Uterus (tissue), 2 donors: ENCODE data around the gene PLCL2.

Experiments
- POLR2A ChIP-seq, 2 donors: fragments of 450-650 bp; IDR thresholded peaks; one replicate each; pipeline ENCODE4 v1.6.1; 2016; ENCODE audit warnings: antibody characterized with exemption in 2 of 2, mild to moderate bottlenecking in 1 of 2, moderate library complexity in 1 of 2
- TF ChIP-seq, protein P1 (sequence below), 4 experiments: fragments of 200-600 bp in 2 of 4; fragments of 450-650 bp in 2 of 4; sonication (generic) in 2 of 4; IDR thresholded peaks; one replicate each; pipeline ENCODE4 v1.5.1; 2016 to 2019; ENCODE audit warnings: antibody characterized with exemption in 4 of 4, mild to moderate bottlenecking in 2 of 4, moderate library complexity in 1 of 4

GRCh38 chr3:17040322-17040989 is 155.7 kb downstream of the PLCL2 start:
- TF ChIP-seq, protein P1, sequence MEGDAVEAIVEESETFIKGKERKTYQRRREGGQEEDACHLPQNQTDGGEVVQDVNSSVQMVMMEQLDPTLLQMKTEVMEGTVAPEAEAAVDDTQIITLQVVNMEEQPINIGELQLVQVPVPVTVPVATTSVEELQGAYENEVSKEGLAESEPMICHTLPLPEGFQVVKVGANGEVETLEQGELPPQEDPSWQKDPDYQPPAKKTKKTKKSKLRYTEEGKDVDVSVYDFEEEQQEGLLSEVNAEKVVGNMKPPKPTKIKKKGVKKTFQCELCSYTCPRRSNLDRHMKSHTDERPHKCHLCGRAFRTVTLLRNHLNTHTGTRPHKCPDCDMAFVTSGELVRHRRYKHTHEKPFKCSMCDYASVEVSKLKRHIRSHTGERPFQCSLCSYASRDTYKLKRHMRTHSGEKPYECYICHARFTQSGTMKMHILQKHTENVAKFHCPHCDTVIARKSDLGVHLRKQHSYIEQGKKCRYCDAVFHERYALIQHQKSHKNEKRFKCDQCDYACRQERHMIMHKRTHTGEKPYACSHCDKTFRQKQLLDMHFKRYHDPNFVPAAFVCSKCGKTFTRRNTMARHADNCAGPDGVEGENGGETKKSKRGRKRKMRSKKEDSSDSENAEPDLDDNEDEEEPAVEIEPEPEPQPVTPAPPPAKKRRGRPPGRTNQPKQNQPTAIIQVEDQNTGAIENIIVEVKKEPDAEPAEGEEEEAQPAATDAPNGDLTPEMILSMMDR (IDR thresholded peaks at IDR 0.05) = no peak
- no peak for TF ChIP-seq POLR2A (IDR thresholded peaks at IDR 0.05)
